GM21619 (cell line): Measurements from ENCODE around the gene NEK11.

Source experiments
- ATAC-seq: cut with Tn5 transposase; IDR thresholded peaks from one replicate; pipeline ENCODE4 v1.9.1; 2021; ENCODE audit not compliant: unreplicated experiment

Gene NEK11

DNA sequence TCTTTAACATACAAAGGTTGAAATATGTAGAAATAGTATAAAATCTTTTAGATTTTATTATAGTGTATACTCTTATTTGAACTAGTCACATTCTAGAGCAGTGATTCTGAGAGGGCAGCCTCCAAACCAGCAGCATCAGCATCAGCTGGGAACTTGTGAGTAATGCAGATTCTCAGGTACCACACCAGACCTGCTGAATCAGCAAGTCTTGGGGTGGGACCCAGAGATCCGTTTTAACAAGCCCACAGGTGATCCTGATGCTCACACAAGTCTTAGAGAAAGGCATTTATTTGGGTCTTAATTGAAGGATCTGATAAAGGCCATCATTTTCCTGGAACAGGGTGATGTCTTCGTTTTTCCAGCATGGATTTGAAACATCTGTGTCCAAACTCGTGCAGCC is 195.9 kb downstream of the NEK11 start:
- ATAC-seq = no peak

DNA sequence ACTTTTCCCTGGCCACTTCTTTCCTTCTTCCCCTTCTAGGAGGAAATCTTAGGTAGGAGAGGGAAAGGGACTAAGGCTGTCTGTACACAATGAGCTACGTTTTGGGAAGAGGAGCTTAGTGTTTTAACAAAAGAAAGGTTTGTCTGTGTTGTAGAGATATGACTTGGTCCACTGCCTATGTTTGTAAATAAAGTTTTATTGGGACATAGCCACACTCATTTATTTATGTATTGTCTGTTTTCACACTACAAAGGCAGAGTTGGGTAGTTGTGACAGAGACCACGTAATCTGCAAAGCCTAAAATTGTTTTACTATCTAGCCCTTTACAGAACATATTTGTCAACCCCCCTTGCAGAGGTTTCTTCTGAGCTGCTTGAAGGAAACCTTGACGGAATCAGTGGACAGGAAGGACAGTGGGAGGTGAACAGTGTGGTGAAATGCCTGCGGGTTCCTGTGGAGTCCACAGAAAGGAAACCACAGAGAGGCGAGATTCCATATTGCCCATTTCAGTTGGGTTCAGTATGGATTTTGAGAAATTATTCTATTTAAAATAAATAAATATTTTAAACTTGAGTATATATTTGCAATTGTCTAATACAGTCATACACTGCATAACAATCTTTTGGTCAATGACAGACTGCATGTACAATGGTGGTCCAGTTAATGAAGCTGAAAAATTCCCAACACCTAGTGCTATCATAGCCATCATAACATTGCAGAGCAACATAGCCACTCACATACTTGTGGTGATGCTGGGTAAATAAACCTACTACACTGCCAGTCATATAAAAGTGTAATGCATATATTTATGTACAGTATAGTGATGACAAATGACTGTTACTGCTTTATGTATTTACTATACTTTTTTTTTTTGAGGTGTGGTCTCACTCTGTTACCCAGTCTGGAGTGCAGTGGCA is 197.0 kb downstream of the NEK11 start:
- no peak for ATAC-seq

GRCh38 chr3:131224886-131225550 is 198.3 kb downstream of the NEK11 start:
- ATAC-seq = no peak

DNA sequence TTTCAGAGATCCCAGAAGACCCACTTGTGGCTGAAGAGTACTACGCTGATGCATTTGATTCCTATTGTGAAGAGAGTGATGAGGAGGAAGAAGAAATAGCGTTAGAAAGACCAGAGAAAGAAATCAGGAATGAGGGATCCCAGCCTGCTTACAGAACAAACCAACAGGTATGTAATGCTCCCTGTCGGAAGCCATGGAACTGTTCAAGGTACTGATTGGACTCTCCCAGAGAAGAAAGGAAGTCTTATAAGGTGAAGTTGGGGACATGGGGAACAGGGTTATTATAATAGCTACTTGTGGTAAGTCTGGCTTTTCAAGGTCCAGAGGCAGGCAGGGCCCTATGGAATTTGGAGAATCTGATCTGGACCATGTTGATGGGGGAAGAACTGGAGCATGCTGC is 201.8 kb downstream of the NEK11 start:
- no peak for ATAC-seq

DNA sequence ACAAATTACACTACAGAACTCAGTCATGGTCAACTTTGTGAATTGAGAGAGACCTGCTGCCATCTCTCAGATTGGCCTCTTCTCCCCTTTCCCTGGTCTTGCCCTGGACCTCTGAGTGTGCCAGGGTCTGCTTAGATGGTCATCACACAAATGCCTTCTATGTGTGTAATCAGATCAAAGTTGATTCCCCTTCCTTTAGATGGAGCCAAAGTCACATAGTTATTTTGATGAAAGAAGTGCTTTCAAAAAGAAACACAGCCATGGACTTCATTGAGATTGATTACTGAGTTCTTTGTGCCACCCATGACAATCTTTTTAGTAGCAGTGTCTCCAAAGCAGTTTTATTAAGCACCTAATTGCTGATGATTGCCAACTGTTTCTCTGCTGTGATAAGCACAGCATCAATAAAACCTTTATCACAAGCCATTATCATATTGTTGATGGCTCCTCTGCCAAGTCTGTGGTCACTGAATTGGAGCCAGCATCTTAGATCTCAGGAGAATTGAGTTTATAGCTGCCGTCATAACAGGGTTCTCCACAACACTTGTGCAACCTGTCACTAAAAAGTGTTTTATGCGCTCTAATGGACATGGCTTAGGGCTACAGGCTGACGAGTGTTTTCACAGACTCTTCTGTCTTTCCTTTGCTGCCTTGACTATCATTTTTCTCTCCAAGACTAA is 205.2 kb downstream of the NEK11 start:
- ATAC-seq = no peak

- no peak for ATAC-seq
These were observed 206.1 kb downstream of the NEK11 start for GRCh38 chr3:131232711-131233267.

GRCh38 chr3:131233900-131234668 is 207.4 kb downstream of the NEK11 start:
- no peak for ATAC-seq

GRCh38 chr3:131236421-131236820 is 209.7 kb downstream of the NEK11 start:
- no peak for ATAC-seq

GRCh38 chr3:131238496-131238895 is 211.8 kb downstream of the NEK11 start:
- ATAC-seq = no peak

GRCh38 chr3:131239267-131239666 is 212.6 kb downstream of the NEK11 start:
- no peak for ATAC-seq

DNA sequence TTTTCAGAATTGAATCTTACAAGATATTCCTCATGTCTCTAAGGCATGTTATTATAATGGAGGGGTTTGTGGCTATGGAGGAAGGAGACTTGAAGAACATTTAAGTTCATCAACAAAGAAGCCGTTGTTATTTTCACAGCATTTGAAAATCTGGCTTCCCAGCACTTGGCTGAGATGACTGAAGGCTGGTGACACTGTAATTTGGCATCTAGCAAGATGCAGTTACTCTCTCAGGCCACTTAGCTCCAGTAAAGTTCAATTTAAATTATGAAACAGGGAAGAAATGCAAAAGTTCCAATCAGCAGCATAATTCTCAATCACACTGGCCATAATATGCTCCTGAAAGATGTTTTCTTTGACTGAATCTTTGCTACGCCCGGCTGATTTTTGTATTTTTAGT is 215.5 kb downstream of the NEK11 start:
- ATAC-seq = no peak

- ATAC-seq = no peak
These were observed 223.8 kb downstream of the NEK11 start for GRCh38 chr3:131250466-131250865.

DNA sequence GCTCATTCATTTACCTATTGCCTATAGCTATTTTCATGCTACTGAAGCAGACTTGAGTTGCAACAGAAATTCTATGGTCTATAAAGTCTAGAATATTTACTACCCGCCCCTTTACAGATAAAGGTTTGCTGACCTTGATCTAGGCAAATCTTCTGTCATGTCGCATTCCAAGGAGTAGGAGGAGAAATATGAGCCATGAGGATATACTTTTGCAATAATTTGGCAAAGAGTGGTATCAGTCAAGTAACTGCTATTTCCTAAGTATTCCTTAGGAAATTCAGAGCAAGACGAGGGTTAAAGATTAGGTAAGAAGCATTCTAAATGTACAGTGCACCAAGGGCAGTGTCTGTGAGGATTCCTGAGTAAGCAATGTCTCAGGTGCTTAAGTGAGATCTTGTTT is 233.8 kb downstream of the NEK11 start:
- no peak for ATAC-seq

GRCh38 chr3:131261104-131261503 is 234.4 kb downstream of the NEK11 start:
- no peak for ATAC-seq

DNA sequence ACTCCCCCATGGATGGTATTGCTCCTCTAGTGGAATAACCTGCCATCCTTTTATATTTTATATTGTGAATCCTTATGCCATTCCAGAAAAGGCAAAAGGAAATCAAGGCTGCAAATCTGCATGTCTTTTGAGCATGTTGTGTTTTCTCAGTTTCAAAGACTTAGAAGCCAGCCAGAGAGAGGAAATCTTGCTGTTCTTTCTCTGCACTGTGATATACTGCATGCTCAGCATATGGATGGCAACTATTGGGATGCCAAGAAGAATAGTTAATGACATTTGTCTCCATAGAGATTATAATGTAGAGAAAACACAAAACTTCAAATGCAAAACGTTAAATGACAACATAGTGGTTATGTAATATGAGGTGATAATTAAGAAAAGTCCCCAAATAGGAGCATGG is 248.9 kb downstream of the NEK11 start:
- no peak for ATAC-seq

GRCh38 chr3:131277836-131278497 is 251.3 kb downstream of the NEK11 start:
- ATAC-seq = no peak

GRCh38 chr3:131279577-131279976 is 252.9 kb downstream of the NEK11 start:
- no peak for ATAC-seq

DNA sequence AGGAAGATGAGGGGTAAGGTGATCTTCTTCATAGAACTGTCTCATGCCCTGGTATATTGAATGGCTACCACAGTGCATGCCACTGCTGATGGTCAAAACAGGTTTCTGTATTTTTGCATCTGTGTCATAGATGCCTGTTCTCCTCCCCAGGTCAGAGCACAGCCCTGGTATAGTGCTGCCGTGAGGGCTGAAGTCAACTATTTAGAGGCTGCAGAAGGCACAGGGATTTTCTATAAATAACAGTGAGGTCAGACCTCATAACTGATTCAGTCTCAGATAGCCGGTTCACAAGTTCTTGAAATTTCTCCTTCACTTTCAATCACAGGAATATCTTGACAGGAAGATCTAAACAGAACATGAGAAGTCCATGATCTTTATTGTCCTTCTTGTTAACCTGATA is 255.7 kb downstream of the NEK11 start:
- no peak for ATAC-seq

GRCh38 chr3:131282967-131283366 is 256.3 kb downstream of the NEK11 start:
- no peak for ATAC-seq

GRCh38 chr3:131283862-131284261 is 257.2 kb downstream of the NEK11 start:
- no peak for ATAC-seq
